Activated CD8-positive, alpha-beta memory T cell treated with anti-CD3 and anti-CD28 coated beads, Interleukin-2, amount 50 U/mL, for 24 hours (primary cell): ENCODE data around the gene SIGLEC12.
A peak's percentile ranks its signal among the peaks of the same experiment; 100 is the strongest.
"Not testable (repeated sequence)": the region's sequence is repeated elsewhere in the genome, so short reads cannot be mapped to it uniquely, and the experiment has no call there.

Experiments
- DNase-seq: peaks from one replicate; pipeline ENCODE4 v3.0.0-alpha.2; 2020; ENCODE audit errors: extremely low read depth

Gene SIGLEC12

DNA sequence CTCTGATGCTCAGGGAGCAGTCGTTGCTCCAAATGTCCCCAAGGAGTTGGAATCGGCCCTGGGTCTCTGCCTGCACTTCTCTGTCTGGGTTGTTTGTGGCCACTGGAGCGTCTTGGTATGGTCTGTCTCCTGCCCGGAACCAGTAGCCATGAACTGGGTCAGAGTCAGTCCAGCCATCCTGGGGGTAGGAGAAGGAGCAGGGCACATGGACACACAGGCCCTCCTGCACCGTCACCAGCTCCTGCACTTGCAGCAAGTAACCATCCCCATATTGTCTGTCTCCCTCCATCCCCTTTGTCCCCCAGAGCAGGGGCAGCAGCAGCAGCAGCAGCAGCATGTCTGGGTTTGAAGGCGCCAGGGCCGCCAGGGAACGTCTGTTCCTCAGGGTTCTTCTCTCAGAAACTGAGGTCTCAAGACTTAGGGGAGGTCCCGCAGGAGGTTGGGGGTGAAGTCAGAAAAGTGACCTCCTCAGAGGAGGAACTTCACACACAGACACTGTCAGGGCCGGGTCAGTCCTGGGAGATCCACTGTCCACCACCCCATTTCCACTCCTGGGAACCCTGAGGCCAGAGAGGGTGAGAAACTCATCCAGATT, 43.5 kb downstream of the SIGLEC12 start, which contains the start of gene SIGLEC8:
Gene SIGLEC8 (minus strand): TSS at position 404 of the 595 bp plus-strand sequence. CDS start 67 bp downstream, at position 337.
- DNase-seq, result no peak

DNA sequence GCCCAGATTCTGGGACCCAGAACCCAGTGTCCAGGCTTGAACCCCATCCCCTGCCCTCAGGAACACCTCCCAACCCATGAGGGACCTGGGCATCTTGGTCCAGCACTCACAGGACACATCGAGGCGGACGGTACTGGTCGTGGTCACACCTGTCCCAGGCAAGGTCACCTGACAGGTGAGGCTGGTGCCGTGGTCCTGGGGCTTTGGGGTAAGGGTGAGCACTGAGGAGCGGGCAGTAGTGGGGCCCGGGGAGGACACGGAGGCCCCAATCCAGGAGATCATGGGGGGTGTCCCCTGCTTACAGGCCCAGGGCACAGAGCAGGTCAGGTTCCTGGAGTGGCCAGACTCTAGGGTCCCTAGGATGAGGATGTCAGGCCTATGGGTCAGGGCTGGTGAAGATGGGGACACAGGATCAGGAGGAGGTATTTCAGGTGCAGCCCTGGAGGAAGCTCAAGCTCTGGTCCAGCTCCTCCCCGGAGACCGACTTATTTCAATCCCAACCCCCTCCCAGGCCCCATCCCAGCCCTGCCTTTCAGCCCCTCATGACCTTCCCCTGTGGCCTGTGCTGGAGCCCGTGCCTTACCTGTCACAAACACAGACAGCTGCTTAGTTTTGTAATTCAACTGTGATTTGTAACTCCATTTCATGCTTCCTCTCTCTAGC, 44.1 kb downstream of the SIGLEC12 start:
- no peak for DNase-seq

DNA sequence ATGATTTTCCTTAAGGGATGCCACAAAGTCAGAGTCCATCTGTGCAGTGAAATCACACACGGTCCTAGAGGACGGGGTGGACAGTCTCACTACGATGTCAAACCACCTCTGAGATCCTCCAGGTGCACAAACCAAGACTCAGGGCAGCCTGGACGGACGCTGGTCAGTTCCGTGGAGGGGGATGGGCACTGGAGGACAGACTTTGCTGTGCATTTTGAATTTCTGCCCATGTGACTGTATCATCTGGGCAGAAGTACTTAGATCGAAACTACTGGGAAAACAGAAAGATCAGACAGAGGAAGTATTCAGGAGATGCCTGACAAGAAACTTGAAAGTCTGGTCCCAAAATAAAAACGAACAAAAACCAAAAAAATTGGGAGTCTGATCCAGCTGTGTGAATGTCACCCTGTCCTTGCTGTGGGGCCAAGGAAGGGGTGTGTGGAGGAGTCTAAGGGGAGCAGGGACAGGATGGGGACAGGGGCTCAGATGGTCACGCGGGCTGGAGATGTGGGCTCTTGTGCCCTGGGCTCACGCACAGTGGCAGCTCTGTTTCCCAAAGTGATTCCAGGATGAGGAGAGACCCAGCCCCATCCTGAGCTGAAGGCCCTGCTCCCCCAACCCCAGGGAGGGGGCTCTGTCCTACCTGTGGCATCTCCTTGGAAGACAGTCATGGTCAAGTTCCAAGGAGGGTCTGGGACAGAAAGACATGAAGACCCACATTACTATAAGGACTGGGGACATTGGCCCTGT, 44.9 kb downstream of the SIGLEC12 start:
- no peak for DNase-seq

DNA sequence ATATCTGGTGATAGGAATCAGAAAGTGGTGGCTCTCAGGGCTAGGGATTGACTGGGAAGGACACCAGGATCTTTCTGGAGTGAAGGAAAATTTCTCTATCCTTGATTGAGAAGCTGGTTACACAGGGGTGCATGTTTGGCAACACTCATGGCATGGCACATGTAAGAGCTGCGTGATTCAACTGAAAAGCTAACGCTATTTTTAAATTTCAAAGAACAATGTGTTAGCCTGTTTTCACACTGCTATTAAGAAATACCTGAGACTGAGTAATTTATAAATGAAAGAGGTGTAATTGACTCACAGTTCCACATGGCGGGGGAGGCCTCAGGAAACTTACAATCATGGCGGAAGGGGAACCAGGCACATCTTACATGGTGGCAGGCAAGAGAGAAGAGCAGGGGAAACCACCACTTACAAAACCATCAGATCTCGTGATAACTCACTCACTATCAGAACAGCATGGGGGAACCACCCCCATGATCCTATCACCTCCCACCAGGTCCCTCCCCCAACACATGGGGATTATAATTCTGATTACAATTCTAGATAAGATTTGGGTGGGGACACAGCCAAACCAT, 50.8 kb downstream of the SIGLEC12 start:
- peak; percentile 37 for DNase-seq

DNA sequence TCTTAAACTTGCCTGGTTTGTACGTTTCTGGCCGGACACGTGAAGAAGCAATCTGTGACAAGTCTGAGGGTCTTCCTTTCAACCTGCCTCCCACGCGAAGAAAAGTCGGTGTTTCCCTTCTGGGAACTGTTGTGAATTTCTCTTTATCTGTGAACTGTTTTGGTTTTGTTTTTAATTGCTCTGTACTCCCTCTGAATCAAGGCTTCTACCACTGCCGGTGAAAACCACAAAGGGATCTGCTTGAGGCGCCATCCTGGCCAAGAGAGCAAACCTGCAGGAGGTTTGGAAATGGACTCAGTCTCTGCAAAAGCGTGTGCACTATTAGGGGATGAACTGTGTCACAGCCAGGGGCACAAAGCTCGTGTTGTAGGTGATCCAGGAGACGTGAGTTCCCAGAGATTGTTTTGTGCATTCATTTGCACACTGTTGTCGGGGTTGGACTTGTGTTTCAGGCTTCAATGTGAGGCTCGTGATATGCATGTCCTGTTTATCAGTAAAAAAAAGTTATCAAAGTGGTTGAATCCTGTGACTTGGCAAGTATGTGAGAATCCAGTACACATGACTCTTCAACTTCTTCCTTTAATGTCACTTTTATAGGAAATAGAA, 53.1 kb downstream of the SIGLEC12 start:
- DNase-seq, result peak; percentile 31

DNA sequence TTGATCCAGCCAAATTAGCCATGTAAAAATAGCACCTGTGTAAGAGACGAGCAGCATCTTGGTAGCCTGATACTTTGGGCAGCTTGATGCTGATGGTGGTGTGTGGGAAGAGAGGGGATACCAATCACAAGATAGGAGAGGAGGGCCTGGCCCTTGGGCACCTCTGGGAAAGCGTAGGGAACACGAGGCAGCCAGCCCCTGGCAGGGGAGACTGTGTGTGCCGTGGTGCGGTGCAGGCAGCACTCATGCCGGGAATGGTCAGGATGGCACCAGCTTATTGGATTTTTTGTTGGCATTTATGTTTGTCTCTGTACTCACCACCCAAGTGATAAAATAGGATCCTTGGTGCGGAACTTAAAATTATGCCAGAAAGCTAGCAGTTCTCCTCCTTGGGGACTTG, 53.6 kb downstream of the SIGLEC12 start:
- DNase-seq, result no peak

DNA sequence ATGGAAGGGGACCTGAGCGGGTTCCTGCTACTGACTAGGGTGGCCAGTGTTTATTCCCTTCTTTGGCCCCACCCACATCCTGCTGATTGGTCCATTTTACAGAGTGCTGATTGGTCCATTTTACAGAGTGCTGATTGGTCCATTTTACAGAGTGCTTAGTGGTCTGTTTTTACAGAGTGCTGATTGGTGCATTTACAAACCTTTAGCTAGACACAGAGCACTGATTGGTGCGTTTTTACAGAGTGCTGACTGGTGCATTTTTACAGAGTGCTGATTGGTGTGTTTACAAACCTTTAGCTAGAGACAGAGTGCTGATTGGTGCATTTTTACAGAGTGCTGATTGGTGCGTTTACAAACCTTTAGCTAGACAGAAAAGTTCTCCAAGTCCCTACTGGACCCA, 54.1 kb downstream of the SIGLEC12 start:
- DNase-seq, result not testable (repeated sequence)

DNA sequence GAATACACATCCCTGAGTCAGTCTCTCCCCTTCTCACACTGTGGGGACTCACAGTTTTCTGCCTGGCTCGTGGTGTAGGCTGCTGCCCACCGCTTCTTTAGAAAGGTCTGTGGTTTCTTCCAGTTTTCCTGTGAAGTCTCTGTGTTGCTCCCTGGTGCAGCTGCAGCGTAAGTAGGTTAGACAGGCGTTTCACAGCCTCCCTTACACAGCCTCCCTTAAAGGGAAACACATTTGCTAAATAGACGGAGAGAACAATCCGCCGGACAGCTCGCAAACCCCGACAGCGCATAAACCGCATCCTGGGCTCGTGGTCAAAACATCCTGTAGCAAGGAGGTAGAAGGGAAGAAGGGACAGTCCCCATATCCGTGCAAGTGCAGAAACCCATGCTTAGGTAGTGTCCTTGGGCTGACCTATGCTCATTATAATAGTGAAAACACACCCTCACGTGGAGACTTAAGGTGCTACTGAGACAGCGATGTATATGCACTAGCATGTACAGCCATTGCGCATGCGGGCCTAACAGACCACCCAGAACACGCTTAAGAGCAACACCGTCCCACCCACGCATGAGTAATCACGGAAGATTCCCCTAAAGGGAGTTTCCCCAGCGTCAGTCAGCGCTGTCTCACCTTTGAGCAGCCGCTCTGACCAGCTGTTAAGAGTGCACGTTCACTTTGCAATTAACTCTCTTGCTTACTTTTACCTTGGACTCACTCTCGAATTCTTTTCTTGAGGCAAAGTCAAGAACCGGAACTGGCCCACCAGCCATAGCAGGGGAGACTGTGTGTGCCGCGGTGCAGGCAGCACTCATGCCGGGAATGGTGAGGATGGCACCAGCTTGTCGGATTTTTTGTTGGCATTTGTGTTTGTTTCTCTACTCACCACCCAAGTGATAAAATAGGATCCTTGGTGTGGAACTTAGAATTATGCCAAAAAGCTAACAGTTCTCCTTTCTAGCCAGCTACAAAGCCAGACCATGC, 59.9 kb downstream of the SIGLEC12 start:
- DNase-seq, result peak; percentile 87
